ENCODE data around the gene C9orf43.
"Not testable (repeated sequence)": the region's sequence is repeated elsewhere in the genome, so short reads cannot be mapped to it uniquely, and the experiment has no call there.

Gene C9orf43

GRCh38 chr9:113421726-113422125 lies 11.2 kb downstream of the C9orf43 start:
- no peak for ATAC-seq

DNA sequence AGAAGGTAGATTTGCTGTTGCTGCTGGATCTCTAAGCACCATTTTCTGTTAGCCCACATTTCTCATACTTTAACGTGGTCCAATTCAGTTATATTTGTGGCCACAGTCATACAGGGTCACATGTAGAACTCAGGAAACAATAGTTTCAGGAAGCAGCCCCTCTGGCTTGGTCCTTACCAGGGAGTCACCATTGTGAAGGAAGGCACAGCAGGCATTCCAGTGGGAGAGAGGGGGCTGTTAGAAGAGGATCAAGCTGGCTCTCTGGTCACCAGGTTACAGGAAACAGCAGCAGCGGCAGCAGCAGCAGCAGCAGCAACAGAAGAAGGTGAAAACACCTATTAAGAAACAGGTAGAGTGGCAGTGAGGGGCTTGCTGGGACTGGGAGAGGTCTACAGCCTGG lies 14.5 kb downstream of the C9orf43 start:
- no peak for ATAC-seq

GRCh38 chr9:113426701-113427100 lies 16.2 kb downstream of the C9orf43 start:
- no peak for ATAC-seq

DNA sequence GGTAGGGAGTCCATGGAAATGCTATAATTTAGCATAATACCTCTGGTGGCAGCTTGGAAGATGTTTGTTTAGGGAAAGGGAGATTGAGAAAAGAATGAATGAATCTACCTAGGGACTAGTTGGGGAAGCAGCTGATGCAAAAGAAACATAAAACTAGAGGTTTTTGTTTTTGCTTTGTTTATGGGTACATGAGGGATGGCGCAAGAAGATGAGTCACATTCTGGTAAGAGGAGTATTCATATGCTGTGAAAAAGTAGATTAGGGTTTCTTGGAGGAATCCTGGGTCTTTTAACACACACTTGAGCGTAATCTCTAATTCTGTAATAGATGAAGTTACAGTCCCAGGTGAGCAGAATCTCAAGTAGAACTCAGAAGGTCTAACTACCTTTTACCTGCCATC lies 17.1 kb downstream of the C9orf43 start:
- no peak for ATAC-seq

DNA sequence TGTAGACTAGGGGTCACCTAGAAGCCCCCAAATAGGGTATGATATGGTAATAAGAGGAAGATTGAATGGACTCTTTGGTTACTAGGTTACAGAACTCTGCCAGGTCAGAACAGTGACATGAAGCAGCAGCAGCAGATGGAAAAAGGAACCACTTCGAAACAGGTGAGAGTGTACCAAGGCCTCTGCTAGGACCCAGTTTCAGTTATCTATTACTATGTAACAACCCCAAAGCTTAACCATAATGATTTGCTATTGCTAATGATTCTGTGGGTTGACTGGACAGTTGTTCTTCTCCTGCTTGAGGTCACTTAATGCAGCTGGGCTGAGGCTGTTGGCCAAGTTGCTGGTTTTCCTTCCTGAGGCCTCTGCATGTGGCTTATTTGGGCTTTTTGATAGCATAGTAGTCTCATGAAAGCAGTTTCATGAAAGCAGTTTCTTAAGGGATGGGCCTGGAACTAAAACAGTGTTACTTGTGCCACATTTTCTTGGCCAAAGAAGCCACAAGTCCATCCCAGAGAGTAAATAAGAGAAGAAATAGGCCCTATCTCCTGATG lies 17.6 kb downstream of the C9orf43 start:
- no peak for ATAC-seq

GRCh38 chr9:113431191-113431590 lies 20.6 kb downstream of the C9orf43 start:
- ATAC-seq: no peak

GRCh38 chr9:113436728-113437515 lies 26.4 kb downstream of the C9orf43 start:
- no peak for ATAC-seq

GRCh38 chr9:113437716-113438115 lies 27.2 kb downstream of the C9orf43 start:
- not testable (repeated sequence) for ATAC-seq

DNA sequence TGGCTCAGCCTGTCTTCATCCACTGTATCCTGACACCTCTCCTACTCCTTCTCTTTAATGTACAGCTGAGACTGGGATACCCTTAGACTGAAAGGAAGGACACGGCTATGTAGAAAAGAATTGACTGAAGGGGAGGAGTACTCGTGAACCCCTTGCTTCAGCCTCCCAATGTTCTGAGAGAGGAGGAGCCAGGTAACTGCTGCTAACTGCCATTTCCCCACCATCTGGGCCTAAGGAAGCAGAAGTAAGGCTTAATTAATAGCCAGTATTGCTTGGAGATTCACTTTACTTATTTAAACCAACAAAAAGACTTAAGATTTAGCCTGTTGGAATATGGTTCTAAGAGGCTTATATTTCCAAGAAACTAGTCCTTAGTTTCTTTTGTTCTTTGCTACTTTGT lies 34.2 kb downstream of the C9orf43 start:
- ATAC-seq: no peak

- ATAC-seq: no peak
These were observed 35.8 kb downstream of the C9orf43 start for GRCh38 chr9:113446323-113446740.

GRCh38 chr9:113449376-113449775 lies 38.8 kb downstream of the C9orf43 start:
- no peak for ATAC-seq

DNA sequence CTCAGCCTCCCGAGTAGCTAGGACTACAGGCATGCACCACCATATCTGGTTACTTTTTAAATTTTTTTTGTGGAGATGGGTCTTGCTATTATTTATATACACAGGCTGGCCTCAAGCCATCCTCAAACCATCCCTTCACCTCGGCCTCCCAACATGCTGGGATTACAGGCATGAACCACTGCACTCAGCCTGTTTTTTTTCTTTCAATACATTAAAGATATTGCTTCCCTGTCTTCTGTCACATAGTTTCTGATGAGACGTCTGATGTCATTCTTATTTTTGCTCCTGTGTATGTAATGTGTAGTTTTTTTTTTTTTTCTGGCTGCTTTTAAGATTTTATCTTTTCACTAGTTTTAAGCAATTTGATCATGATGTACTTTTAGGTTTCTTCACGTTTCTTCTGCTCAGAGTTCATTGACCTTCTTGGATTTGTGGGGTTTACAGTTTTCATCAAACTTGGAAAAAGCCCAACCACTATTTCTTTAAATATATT lies 41.6 kb downstream of the C9orf43 start:
- no peak for ATAC-seq

- ATAC-seq: no peak
These were observed 44.6 kb downstream of the C9orf43 start for GRCh38 chr9:113454914-113455761.

DNA sequence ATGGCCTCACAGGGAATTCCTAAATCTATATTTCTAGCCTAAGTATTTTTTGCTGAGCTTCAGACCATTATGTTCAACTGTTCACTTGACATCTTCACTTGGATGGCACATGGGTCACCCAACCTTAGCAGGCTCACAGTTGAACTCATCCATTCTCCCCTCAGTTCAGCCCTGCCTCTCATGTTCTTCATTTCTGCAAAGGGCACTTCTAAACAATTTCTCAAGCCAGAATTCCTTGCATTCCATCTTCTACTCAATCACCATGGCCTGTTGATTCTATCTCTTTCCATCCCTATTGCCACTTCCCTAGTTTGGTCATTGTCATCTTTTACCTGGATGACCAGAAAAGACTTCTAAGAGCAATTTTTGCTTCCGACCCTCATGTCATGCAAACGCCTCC lies 45.7 kb downstream of the C9orf43 start:
- no peak for ATAC-seq

GRCh38 chr9:113461285-113461684 lies 50.7 kb downstream of the C9orf43 start:
- ATAC-seq: no peak

- no peak for ATAC-seq
These were observed 51.4 kb downstream of the C9orf43 start for GRCh38 chr9:113461943-113462342.

- ATAC-seq: no peak
These were observed 52.3 kb downstream of the C9orf43 start for GRCh38 chr9:113462781-113463286.

- ATAC-seq: no peak
These were observed 53.1 kb downstream of the C9orf43 start, which contains the start of gene RGS3 for GRCh38 chr9:113463418-113464285. TSS of gene RGS3 (plus strand) at chr9:113463727. CDS start at chr9:113463803, 76 bp downstream.

DNA sequence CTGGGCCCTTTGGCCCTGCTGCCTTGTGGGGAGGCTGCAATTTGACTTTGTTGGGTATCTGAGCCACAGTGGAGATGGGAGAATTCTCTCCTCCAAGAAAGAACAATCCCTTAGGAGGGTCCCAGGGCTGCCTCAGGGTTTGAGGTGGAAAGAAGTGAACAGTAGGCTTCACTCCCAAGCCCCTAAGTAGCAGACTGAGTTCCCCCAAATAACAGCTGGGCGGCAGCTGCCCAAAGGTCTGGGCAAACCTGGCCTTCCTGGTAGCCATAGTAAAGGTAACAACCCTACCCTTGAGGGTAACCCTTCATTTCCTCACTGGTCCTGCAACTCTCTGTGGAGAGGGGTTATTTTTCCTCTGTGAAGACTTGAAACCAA lies 53.7 kb downstream of the C9orf43 start:
- no peak for ATAC-seq

- no peak for ATAC-seq
These were observed 55.1 kb downstream of the C9orf43 start for GRCh38 chr9:113465599-113466140.

GRCh38 chr9:113467183-113467582 lies 56.6 kb downstream of the C9orf43 start:
- ATAC-seq: no peak

All from activated CD4-positive, CD25-positive, alpha-beta regulatory T cell treated with anti-CD3 and anti-CD28 coated beads, Interleukin-2, amount 50 U/mL, for 24 hours (primary cell).